HepG2 (cell line): ENCODE measurements around the gene DNAJC12. TPM values are rescaled to one million over a fixed set of nuclear protein-coding genes. Genes with fewer than 3 reads are reported as not detected.
A peak's percentile ranks its signal among the peaks of the same experiment; 100 is the strongest.

Experiments used
- GRHL1 ChIP-seq: sonication (generic); formaldehyde crosslinking; conservative IDR thresholded peaks from 2 replicates; pipeline ENCODE4 v1.8.0; 2022; ENCODE audit warnings: missing genetic modification reagents
- MEIS2 ChIP-seq: sonication (generic); formaldehyde crosslinking; IDR thresholded peaks from 2 replicates; pipeline ENCODE4 v1.9.0; 2021; ENCODE audit warnings: mild to moderate bottlenecking, missing genetic modification reagents
- MIER2 ChIP-seq: IDR thresholded peaks from 2 replicates; pipeline ENCODE4 v1.6.1; 2016; ENCODE audit warnings: missing biosample characterization, missing genetic modification reagents
- MIER3 ChIP-seq: IDR thresholded peaks from 2 replicates; pipeline ENCODE4 v1.6.1; 2016; ENCODE audit warnings: missing compliant biosample characterization, borderline replicate concordance
- MXD4 ChIP-seq: IDR thresholded peaks from 2 replicates; pipeline ENCODE4 v1.6.1; 2016; ENCODE audit warnings: mild to moderate bottlenecking, missing biosample characterization, missing genetic modification reagents
- NFKBIZ ChIP-seq: IDR thresholded peaks from 2 replicates; pipeline ENCODE4 v1.6.1; 2018; ENCODE audit warnings: missing genetic modification reagents, missing compliant biosample characterization
- XRCC5 ChIP-seq: fragments of 200-400 bp; formaldehyde crosslinking; optimal IDR thresholded peaks from 2 replicates; pipeline ENCODE3; 2017; ENCODE audit warnings: mild to moderate bottlenecking, low read length
- YY1 ChIP-seq: IDR thresholded peaks from 2 replicates; pipeline ENCODE4 v1.6.1; 2011; ENCODE audit warnings: low read length, low read depth, moderate library complexity, mild to moderate bottlenecking; ENCODE audit not compliant: insufficient read depth, insufficient replicate concordance
- ZBTB10 ChIP-seq: sonication (generic); formaldehyde crosslinking; IDR thresholded peaks from 2 replicates; pipeline ENCODE4 v1.4.0; 2020; ENCODE audit warnings: missing genetic modification reagents, borderline replicate concordance
- ZBTB37 ChIP-seq: sonication (generic); formaldehyde crosslinking; IDR thresholded peaks from 2 replicates; pipeline ENCODE4 v1.4.0; 2020; ENCODE audit warnings: mild to moderate bottlenecking, missing genetic modification reagents
- ZNF225 ChIP-seq: sonication (generic); formaldehyde crosslinking; IDR thresholded peaks from 2 replicates; pipeline ENCODE4 v1.4.0; 2020; ENCODE audit warnings: mild to moderate bottlenecking, missing genetic modification reagents
- ZNF274 ChIP-seq: sonication (generic); formaldehyde crosslinking; IDR thresholded peaks from 2 replicates; pipeline ENCODE4 v1.5.1; 2020; ENCODE audit warnings: mild to moderate bottlenecking, missing genetic modification reagents
- ZNF331 ChIP-seq: sonication (generic); formaldehyde crosslinking; IDR thresholded peaks from 2 replicates; pipeline ENCODE4 v1.4.0; 2020; ENCODE audit warnings: missing genetic modification reagents
- ZNF546 ChIP-seq: sonication (generic); formaldehyde crosslinking; conservative IDR thresholded peaks from 2 replicates; pipeline ENCODE4 v1.8.1; 2023; ENCODE audit warnings: mild to moderate bottlenecking, missing genetic modification reagents
- ZNF580 ChIP-seq: IDR thresholded peaks from 2 replicates; pipeline ENCODE4 v1.6.1; 2016; ENCODE audit warnings: low read depth, borderline replicate concordance
- ZNF639 ChIP-seq: conservative IDR thresholded peaks from 2 replicates; pipeline ENCODE4 v1.6.1; 2018; ENCODE audit warnings: missing genetic modification reagents
- polyA plus RNA-seq, 8 experiments: library from polyadenylated mRNA; depleted of rRNA in 3 of 8; stranded (reverse) in 7 of 8; unstranded in 1 of 8; fragments of >200 nt; fragmentation: Illumina TruSeq in 4 of 8; extraction: Trizol in 4 of 8; gene quantifications; 2 replicates each; pipeline versions ENCODE4 v1.2.1 to v1.2.3, GENCODE V29; 2011 to 2016; ENCODE audit warnings: low read depth in 4 of 8, missing spikeins in 1 of 8, mixed read lengths in 1 of 8; ENCODE audit not compliant: insufficient read depth in 1 of 8
- total RNA-seq, 5 experiments: library from RNA; depleted of rRNA; stranded (reverse); fragments of >200 nt; fragmentation: Illumina TruSeq; extraction: Trizol; gene quantifications; 2 replicates each; pipeline ENCODE4 v1.2.3, GENCODE V29; 2016; ENCODE audit warnings: low read depth in 1 of 5
- TF ChIP-seq, protein P1 (sequence below): sonication (generic); formaldehyde crosslinking; IDR thresholded peaks from 2 replicates; pipeline ENCODE4 v1.4.0; 2020; ENCODE audit warnings: missing genetic modification reagents
- TF ChIP-seq, protein P2 (sequence below): sonication (generic); formaldehyde crosslinking; IDR thresholded peaks from 2 replicates; pipeline ENCODE4 v1.8.1; 2023; ENCODE audit warnings: missing genetic modification reagents, inconsistent platforms, borderline replicate concordance

The DNAJC12 gene
- total and polyA plus RNA-seq, 2 of the 13 experiments (the other 11 are each of a cell fraction or from before 2014, with no cell fraction given): 11.6 to 43.9 TPM

GRCh38 chr10:67788028-67788886, 49.7 kb downstream of the DNAJC12 start (continued):
- TF ChIP-seq, protein P1, sequence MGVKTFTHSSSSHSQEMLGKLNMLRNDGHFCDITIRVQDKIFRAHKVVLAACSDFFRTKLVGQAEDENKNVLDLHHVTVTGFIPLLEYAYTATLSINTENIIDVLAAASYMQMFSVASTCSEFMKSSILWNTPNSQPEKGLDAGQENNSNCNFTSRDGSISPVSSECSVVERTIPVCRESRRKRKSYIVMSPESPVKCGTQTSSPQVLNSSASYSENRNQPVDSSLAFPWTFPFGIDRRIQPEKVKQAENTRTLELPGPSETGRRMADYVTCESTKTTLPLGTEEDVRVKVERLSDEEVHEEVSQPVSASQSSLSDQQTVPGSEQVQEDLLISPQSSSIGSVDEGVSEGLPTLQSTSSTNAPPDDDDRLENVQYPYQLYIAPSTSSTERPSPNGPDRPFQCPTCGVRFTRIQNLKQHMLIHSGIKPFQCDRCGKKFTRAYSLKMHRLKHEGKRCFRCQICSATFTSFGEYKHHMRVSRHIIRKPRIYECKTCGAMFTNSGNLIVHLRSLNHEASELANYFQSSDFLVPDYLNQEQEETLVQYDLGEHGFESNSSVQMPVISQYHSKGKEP (CRISPR knock-in tag): no peak
- TF ChIP-seq XRCC5 (peak; percentile 54), MIER2 (no peak), ZBTB37 (no peak), NFKBIZ (CRISPR knock-in tag) (no peak), ZNF639 (no peak), YY1 (no peak), MEIS2 (CRISPR knock-in tag) (no peak), ZNF274 (no peak), ZBTB10 (CRISPR knock-in tag) (no peak), ZNF580 (CRISPR knock-in tag) (peak; percentile 84; the same call in 1 of the 2 replicates), MXD4 (CRISPR knock-in tag) (no peak), MIER3 (CRISPR knock-in tag) (0 out of 2 replicates have a peak, but pooled peaks have one; percentile 43), ZNF546 (no peak), ZNF331 (no peak), ZNF225 (CRISPR knock-in tag) (no peak), GRHL1 (no peak)
- TF ChIP-seq, protein P2, sequence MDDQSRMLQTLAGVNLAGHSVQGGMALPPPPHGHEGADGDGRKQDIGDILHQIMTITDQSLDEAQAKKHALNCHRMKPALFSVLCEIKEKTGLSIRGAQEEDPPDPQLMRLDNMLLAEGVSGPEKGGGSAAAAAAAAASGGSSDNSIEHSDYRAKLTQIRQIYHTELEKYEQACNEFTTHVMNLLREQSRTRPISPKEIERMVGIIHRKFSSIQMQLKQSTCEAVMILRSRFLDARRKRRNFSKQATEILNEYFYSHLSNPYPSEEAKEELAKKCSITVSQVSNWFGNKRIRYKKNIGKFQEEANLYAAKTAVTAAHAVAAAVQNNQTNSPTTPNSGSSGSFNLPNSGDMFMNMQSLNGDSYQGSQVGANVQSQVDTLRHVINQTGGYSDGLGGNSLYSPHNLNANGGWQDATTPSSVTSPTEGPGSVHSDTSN (CRISPR knock-in tag): no peak
